HFFc6 (cell line): Measurements from ENCODE around the gene IQCC. TPM values are rescaled to one million over a fixed set of nuclear protein-coding genes. Genes with fewer than 3 reads are reported as not detected.
A peak's percentile ranks its signal among the peaks of the same experiment; 100 is the strongest.

Experiments used
- DNase-seq: peaks from one replicate; pipeline ENCODE4 v3.0.0-alpha.2; 2018
- H3K27ac Mint-ChIP-seq: 2 replicates; pipeline ENCODE4 v1.8.0; 2020; ENCODE audit warnings: mild to moderate bottlenecking, mixed read lengths
- H3K27me3 Mint-ChIP-seq: 2 replicates; pipeline ENCODE4 v1.8.0; 2021; ENCODE audit warnings: mild to moderate bottlenecking, moderate library complexity, mixed read lengths; ENCODE audit not compliant: insufficient read depth
- H3K36me3 Mint-ChIP-seq: 2 replicates; pipeline ENCODE4 v1.8.0; 2021; ENCODE audit warnings: low read depth, mixed read lengths
- H3K4me1 Mint-ChIP-seq: 2 replicates; pipeline ENCODE4 v1.8.0; 2020; ENCODE audit warnings: low read depth, mixed read lengths
- H3K4me3 Mint-ChIP-seq: 2 replicates; pipeline ENCODE4 v1.8.0; 2020; ENCODE audit warnings: mild to moderate bottlenecking, moderate library complexity, mixed read lengths
- H3K9me3 Mint-ChIP-seq: 2 replicates; pipeline ENCODE4 v1.8.0; 2020; ENCODE audit warnings: mild to moderate bottlenecking, mixed read lengths
- total RNA-seq, 6 experiments: library from RNA; stranded (reverse); fragmentation: NEBNext Ultra II Directional; extraction: Animal tissue kit (Norgen Biotek cat#: 25700); gene quantifications; 2 replicates in 1 of 6; 3 replicates in 5 of 6; pipeline ENCODE4 v1.2.3, GENCODE V29; 2021
- TF ChIP-seq, protein P1 (sequence below): fragments of 200-600 bp; sonication (generic); IDR thresholded peaks from 2 replicates; pipeline ENCODE4 v1.5.0; 2021; ENCODE audit warnings: antibody characterized with exemption, mild to moderate bottlenecking

Gene IQCC
- total RNA-seq, 6 experiments from 2014 or later: 0.81 to 2.4 (median 2.2) TPM

DNA sequence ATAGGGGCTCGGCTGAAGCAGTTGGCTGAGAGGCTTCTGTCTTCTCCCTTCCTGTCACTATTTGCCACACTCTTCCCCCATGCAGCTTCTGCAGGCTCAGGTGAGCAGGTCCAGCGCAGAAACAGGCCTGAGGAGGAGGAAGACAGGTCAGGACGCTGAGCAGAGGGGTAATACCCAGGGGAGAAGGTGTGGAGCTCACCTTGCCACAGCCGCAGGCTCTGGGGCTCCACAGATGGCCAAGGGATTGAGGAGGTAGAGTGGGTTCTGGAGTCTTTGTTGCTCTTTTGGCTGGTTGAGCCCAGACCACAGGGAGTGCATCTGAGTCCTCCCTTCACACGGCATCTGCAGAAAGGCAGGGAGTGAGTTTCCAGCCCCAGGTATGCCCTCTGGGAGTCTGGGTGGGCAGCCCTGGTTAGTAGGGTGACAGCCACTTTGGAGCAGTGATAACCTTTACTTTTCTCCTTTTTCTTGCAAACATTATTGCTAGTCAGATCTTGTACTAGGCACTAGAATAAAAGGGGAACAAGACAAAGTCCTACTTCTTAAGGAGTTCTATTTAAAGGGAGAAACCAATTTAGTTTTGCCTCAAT is 26.5 kb downstream of the IQCC start:
- Mint-ChIP-seq H3K27me3 (no peaks in the 10 kb centered on the region; the same call in none of the 2 replicates), H3K4me3 (no peak overlapping the region), H3K9me3 (no peaks in the 10 kb centered on the region), H3K27ac (no peak overlapping the region), H3K36me3 (peaks cover 26% of the 10 kb centered on the region), H3K4me1 (peaks cover 42% of the 10 kb centered on the region)
- TF ChIP-seq, protein P1, sequence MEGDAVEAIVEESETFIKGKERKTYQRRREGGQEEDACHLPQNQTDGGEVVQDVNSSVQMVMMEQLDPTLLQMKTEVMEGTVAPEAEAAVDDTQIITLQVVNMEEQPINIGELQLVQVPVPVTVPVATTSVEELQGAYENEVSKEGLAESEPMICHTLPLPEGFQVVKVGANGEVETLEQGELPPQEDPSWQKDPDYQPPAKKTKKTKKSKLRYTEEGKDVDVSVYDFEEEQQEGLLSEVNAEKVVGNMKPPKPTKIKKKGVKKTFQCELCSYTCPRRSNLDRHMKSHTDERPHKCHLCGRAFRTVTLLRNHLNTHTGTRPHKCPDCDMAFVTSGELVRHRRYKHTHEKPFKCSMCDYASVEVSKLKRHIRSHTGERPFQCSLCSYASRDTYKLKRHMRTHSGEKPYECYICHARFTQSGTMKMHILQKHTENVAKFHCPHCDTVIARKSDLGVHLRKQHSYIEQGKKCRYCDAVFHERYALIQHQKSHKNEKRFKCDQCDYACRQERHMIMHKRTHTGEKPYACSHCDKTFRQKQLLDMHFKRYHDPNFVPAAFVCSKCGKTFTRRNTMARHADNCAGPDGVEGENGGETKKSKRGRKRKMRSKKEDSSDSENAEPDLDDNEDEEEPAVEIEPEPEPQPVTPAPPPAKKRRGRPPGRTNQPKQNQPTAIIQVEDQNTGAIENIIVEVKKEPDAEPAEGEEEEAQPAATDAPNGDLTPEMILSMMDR: no peak
- no peak for DNase-seq

DNA sequence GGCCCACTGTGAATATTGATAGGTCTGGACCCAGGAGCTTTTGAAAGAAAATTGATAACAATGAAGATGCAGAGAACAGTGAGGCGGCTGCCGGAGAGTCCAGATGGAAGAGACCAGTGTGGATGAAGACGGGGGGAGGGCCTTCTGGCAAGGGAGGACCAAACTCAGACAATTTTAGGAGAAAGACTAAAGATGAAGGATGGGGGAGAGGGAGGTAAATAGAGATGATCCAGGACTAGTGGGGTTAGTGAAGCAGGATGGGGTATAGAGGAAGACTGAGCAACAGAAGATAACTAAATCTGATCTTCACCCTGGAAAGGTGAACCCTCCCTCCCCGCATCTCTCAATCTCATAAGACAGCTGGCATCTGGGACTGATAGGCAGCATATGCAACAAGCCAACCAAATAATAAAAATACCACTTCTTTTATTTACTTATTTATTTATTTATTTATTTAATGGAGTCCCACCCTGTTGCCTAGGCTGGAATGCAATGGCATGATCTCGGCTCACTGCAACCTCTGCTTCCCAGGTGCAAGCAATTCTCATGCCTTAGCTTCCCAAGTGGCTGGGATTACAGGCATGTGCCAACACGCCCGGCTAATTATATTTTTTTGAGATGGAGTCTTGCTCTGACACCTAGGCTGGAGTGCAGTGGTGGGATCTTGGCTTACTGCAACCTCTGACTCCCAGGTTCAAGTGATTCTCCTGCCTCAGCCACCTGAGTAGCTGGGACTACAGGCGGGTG is 27.3 kb downstream of the IQCC start:
- no peak overlapping the region for H3K27ac Mint-ChIP-seq
- H3K9me3 Mint-ChIP-seq: no peaks in the 10 kb centered on the region
- no peak overlapping the region for H3K4me3 Mint-ChIP-seq
- H3K36me3 Mint-ChIP-seq: peaks cover 20% of the 10 kb centered on the region
- H3K4me1 Mint-ChIP-seq: peaks cover 36% of the 10 kb centered on the region
- H3K27me3 Mint-ChIP-seq: no peaks in the 10 kb centered on the region; the same call in none of the 2 replicates
- TF ChIP-seq, protein P1: no peak
- DNase-seq: no peak

DNA sequence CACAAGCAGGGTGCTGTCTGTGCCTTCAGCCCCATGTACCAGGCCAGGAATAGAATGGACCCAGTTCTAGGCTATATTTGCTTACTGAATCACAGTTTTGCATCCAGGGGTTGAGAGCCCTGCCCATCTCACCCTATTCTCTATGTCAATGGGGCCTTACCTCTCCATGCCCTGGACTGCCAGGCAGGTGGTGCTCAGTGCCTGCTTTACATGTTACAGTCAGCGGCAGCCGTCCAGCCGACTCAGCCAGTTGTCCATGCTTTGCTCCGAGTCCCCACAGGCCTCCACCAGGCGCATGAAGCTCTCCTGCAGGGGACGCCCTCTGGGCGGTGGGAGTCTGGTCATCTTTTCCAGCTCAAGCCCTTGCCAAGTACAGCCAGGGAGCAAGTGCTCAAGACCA is 29.3 kb downstream of the IQCC start:
- peak overlapping the region; percentile 75; the same call in 1 of the 2 replicates for H3K4me3 Mint-ChIP-seq
- DNase-seq: no peak
- H3K27me3 Mint-ChIP-seq: no peaks in the 10 kb centered on the region; the same call in 1 of the 2 replicates
- peaks cover 24% of the 10 kb centered on the region for H3K4me1 Mint-ChIP-seq
- peak overlapping the region; percentile 96 for H3K27ac Mint-ChIP-seq
- TF ChIP-seq, protein P1: no peak
- no peaks in the 10 kb centered on the region for H3K9me3 Mint-ChIP-seq
- peaks cover 7% of the 10 kb centered on the region for H3K36me3 Mint-ChIP-seq

DNA sequence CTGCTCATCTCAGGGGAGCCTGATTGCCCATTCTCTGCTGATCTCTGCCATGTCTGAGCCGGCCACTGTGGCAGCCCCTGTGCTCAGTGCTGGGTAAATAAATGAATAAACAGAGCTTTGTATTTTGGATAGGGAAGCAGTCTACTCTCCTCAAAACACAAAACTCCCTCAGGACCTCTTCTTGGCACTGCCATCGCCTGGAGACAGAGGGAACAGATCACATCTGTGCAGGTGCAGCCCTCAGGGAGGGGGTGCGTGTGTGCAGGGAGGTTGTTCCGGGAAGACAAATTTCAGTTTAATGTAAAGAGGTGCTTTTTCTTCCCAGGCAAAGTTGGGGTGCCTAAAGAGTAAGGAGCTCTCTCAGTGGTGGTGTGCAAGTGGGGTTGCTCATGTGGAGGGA is 33.9 kb downstream of the IQCC start:
- Mint-ChIP-seq H3K4me1 (peaks cover 37% of the 10 kb centered on the region), H3K4me3 (no peak overlapping the region), H3K27ac (no peak overlapping the region), H3K27me3 (no peaks in the 10 kb centered on the region; the same call in 1 of the 2 replicates), H3K9me3 (no peaks in the 10 kb centered on the region), H3K36me3 (no peaks in the 10 kb centered on the region)
- TF ChIP-seq, protein P1: no peak
- DNase-seq: no peak

DNA sequence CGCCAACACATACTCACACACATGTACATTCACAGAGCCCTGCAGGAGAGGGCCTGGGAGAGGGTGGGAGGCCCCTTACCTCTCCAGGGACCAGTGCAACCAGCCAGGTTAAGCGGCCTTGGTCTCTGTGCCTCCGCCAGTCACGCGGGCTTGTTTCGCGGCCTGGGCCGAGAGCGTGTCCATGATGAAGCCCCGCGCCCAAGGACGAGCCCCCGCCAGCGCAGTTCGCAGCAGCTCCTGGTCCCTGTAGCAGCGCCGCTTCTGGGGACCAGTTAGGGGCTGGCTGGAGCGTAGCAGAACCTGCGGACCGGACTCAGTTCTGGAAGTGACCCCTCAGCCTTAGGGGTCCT is 34.3 kb downstream of the IQCC start:
- TF ChIP-seq, protein P1: no peak
- H3K4me3 Mint-ChIP-seq: no peak overlapping the region; the same call in 1 of the 2 replicates
- H3K27ac Mint-ChIP-seq: peak overlapping the region; percentile 84; the same call in 1 of the 2 replicates
- no peak for DNase-seq
- H3K36me3 Mint-ChIP-seq: no peaks in the 10 kb centered on the region
- peaks cover 32% of the 10 kb centered on the region for H3K4me1 Mint-ChIP-seq
- H3K27me3 Mint-ChIP-seq: no peaks in the 10 kb centered on the region; the same call in 1 of the 2 replicates
- no peaks in the 10 kb centered on the region for H3K9me3 Mint-ChIP-seq
